Subcutaneous adipose tissue (tissue), 4 donors: Measurements from ENCODE around the gene DMAC2L. TPM values are rescaled to one million over a fixed set of nuclear protein-coding genes. Genes with fewer than 3 reads are reported as not detected.

ENCODE experiments used
- total RNA-seq, 4 donors: library from RNA; depleted of rRNA; stranded (reverse); fragments of >200 nt; gene quantifications; one replicate each; pipeline ENCODE4 v1.1.0, GENCODE V29; 2016
- TF ChIP-seq, protein P1 (sequence below): fragments of 450-650 bp; IDR thresholded peaks from one replicate; pipeline ENCODE4 v1.5.1; 2016; ENCODE audit warnings: low read depth, mild to moderate bottlenecking, control low read depth, antibody characterized with exemption, moderate library complexity

Gene DMAC2L
- total RNA-seq, 4 donors from 2014 or later = 16.7 to 25.8 (median 18.5) TPM

DNA sequence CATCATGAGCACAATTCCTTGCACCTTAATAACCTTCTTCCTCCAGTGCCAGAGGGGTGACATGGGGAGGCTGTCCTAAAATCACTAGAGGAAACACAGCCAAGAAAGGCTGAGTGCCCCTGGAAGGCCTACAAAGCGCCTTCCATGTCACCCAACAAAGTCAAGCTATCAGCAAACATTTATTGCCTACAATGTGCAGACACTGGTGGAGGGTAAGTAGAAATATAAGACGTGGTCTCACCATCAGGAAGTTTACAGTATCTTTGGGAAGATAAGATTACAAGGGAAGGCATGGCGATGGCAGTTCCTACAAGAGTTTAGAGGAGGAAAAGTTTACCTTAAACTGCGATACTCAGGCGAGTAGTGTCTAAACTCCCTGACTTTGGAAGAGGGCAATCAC lies 27.9 kb downstream of the DMAC2L start:
- TF ChIP-seq, protein P1, sequence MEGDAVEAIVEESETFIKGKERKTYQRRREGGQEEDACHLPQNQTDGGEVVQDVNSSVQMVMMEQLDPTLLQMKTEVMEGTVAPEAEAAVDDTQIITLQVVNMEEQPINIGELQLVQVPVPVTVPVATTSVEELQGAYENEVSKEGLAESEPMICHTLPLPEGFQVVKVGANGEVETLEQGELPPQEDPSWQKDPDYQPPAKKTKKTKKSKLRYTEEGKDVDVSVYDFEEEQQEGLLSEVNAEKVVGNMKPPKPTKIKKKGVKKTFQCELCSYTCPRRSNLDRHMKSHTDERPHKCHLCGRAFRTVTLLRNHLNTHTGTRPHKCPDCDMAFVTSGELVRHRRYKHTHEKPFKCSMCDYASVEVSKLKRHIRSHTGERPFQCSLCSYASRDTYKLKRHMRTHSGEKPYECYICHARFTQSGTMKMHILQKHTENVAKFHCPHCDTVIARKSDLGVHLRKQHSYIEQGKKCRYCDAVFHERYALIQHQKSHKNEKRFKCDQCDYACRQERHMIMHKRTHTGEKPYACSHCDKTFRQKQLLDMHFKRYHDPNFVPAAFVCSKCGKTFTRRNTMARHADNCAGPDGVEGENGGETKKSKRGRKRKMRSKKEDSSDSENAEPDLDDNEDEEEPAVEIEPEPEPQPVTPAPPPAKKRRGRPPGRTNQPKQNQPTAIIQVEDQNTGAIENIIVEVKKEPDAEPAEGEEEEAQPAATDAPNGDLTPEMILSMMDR = no peak

DNA sequence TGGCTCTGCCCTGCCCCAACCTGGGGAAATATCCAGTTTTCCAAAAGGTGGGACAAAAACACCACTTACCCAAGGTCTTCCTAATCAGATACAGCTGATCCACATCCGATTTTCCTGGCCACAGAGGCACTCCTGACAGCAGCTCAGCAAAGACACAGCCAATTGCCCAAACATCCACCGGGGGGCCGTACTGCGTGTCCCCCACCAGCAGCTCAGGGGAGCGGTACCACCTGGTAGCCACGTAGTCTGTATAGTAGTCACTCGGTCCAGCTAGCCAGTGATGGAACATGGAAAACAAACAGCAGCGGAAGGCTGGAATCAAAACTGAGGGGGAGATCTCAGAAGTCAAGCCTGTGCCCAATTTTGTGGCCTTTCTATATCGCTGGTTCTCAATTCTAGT lies 28.8 kb downstream of the DMAC2L start:
- TF ChIP-seq, protein P1 = no peak

DNA sequence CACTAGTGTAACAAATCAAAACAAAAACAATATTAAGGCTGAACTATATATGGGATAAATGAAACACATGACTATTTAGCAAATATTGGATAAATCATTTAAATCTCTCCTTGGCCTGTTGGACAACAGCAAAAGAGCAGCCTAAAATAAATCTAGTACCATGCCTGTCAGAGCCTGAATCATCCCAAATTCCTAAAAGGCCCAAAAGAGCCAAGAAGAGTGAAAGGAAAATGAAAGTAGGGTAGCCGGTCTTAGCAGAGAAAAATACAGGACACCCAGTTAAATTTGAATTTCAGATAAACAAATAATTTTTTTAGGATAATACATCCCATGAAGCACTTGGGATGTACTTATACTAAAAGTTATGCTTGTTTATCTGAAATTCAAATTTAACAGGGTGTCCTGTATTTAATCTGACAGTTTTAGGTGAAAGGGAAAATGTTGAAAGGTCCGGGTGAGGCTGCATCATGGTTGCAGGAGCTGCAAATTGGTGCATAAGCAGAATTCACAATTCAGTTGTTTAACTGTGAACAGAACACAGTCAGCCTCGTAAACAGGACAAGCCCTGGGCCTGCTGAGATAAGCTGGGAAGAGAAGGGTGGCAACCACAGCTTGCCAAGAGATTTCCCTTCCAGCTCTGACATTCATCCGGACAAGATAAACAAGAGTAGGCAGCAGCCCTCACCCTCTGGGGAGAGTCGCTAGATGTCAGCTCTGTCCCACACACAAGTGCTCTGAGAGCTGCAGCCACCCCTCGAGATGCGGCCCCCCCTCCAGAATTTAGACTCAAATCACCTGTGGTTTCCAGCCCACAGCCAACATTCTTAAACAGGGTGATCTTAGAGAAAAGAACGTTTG lies 30.3 kb downstream of the DMAC2L start:
- TF ChIP-seq, protein P1 = no peak

DNA sequence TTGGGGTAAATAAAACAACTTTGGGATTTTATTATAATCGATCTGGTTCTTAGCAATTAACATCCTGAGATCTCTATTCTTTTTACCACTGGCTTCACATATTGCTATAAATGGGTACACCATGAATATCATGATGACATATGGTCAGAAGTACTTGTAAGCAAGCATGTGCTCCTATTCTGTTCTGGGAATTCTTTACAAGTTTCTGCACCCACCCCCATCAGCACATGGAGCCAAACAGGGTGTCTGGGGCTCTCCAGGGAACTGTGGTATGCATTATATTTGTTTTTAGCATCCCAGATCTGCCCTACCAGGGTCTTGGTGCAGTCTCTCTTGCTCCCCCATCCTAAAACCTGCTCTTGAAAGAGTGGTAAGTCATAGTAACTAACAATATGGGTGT lies 31.3 kb downstream of the DMAC2L start:
- TF ChIP-seq, protein P1 = no peak

DNA sequence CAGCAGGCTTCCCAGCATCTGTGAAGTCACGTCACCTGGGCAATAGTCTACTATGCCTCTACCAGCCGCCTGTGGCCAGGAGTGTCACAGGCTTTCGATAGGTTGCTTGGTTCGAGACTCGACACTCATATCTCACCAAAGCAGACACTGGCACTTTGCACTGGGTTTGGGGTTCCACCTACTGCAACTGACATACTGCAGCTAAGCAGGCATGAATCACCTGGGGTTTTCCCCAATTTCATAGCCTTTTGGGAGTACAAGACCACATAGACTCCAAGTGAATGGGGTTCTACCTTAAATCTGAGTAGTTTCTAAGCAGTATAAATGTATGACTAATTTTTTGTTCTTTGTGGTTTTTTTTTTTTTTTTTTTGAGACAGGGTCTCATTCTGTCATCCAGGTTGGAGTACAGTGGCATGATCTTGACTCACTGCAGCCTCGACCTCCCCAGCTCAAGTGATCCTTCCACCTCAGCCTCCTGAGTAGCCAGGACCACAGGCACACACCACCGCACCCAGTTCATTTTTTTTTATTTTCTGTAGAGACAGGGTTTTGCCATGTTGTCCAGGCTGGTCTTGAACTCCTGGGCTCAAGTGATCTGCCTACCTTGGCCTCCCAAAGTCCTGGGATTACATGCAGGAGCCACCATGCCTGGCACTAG lies 32.1 kb downstream of the DMAC2L start:
- TF ChIP-seq, protein P1 = no peak

DNA sequence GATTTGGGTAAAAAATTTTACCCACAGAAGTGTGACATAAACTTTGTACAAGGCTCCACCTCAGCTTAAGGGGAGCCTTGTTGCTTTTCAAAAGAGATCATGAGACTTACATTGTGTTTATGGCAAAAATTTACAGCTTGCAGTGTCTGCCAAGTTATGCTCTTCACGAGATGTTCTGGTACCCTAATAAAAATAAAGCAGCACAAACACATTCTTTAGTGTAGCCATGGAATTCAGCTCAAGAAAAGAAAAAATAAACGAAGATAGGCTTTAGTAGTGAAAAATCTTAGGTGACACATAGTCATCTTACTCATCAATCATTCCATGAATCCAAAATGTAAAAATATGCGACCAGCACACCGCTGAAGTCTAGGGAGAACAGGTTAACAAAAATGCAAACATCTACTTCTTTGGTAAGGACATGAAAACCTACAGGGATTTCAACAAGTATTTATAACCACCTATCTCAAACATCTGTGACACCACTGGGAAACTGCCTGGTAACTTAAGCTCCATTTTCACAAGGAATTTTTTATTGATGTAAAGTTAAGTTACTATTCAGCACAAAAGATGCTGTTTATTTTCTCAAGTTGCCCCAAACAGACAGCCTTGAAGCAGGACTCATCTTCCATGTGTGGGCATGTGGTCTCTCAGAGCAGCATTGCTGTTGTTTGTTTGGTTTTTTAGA lies 32.9 kb downstream of the DMAC2L start:
- TF ChIP-seq, protein P1 = no peak

DNA sequence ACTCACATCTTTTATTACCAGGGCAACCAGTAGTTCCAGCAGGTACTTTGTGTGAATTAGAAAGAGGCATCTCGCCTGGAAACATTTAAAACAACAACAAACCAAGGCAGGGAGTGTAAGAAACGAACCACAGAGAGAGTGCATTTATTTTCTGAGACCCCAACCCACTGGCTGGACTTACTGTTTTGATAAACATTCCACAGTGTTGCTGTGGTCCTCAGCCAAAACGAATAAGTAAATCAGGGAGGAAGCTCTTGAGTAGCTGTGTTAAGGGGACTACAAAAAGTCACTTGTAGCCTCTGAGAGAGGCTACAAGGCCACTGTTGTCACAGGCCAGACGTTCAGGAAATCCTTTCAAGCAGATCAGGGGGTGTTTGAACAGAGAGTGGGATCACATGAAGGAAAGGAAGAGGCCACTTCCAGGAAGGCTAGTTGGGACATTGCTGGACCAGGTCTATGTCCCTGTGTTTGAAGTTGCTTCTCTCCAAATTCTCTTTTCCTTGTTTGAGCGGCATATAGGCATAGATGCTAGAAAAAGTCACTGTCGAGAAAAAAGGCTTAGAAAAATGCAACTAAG lies 33.8 kb downstream of the DMAC2L start:
- TF ChIP-seq, protein P1 = no peak
